Left ventricle myocardium inferior (tissue), 1 donor: Measurements from ENCODE around the gene CCDC33. TPM values are rescaled to one million over a fixed set of nuclear protein-coding genes. Genes with fewer than 3 reads are reported as not detected.
A peak's percentile ranks its signal among the peaks of the same experiment; 100 is the strongest.

Experiments used
- DNase-seq: peaks from one replicate; pipeline ENCODE4 v3.0.0-alpha.2; 2020
- H3K27ac ChIP-seq: fragments of 200-600 bp; replicated peaks from 2 replicates; pipeline ENCODE4 v1.8.0; 2021
- H3K27me3 ChIP-seq: fragments of 200-600 bp; 2 replicates; pipeline ENCODE4 v1.8.0; 2021; ENCODE audit warnings: low read depth
- H3K36me3 ChIP-seq: fragments of 200-600 bp; 2 replicates; pipeline ENCODE4 v1.8.0; 2021
- H3K4me1 ChIP-seq: fragments of 200-600 bp; 2 replicates; pipeline ENCODE4 v1.8.0; 2021
- H3K4me3 ChIP-seq: fragments of 200-600 bp; 2 replicates; pipeline ENCODE4 v1.8.0; 2021; ENCODE audit warnings: mild to moderate bottlenecking, moderate library complexity
- H3K9me3 ChIP-seq: fragments of 200-600 bp; replicated peaks from 2 replicates; pipeline ENCODE4 v1.8.0; 2021
- intact Hi-C: fragments of 100-400 bp; cut with micrococcal nuclease; formaldehyde crosslinking; loops from one replicate; pipeline ENCODE4 v1.11.0; 2022
- total RNA-seq: library from RNA; stranded (reverse); fragmentation: NEBNext Ultra II Directional; extraction: Animal tissue kit (Norgen Biotek cat#: 25700); gene quantifications from one replicate; pipeline ENCODE4 v1.2.1, GENCODE V29; 2021
- TF ChIP-seq, protein P1 (sequence below): fragments of 200-600 bp; IDR thresholded peaks from 2 replicates; pipeline ENCODE4 v1.8.0; 2021; ENCODE audit warnings: antibody characterized with exemption, mild to moderate bottlenecking, borderline replicate concordance
- donor health status: DM: no; HTN: yes; CAD: no; lungs with severe emphysema.

CCDC33 gene
- total RNA-seq, 1 donor from 2014 or later: 0.11 TPM

DNA sequence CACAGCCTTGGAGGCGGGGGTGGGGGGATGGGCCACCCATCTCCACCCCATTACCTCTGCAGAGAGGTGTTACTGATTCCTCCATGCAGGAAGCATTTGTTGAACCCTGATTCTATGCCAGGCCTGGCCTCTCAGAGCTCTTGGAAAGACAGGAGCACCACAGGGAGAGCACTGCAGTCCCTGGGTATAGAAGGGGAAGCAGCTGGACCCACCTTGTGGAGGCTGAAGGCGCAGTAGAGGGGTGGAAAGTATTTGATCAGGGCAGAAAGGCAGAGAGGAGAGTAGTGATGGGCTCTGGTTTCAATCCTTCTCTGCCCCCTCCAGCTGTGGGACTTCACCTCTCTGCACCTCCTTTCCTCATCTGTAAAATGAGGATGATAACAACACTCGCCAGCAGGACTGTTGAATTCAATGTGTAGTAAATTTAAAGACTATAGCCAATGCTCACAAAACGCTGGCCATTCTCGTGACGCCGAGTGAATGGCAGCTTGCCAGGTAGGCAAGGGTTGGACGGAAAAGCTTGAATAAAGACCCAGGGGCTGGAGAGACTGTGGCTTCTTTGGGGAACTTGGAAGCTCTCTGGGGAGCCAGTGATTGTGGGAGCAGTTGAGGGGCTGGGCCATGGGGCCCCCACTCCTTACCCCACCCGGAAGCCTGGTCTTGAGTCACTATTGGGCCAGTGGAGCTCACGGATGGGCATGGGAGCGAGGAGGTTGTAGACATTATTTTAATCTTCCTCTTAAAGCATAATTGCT is 8.0 kb upstream of the CCDC33 start:
- H3K36me3 ChIP-seq: no peaks in the 10 kb centered on the region
- H3K27ac ChIP-seq: peak overlapping the region; percentile 50
- peaks cover 17% of the 10 kb centered on the region for H3K4me1 ChIP-seq
- intact Hi-C loops: no loop called here
- peaks cover 24% of the 10 kb centered on the region for H3K27me3 ChIP-seq
- peak overlapping the region; percentile 27 for H3K4me3 ChIP-seq
- H3K9me3 ChIP-seq: no peaks in the 10 kb centered on the region
- no peak for DNase-seq
- TF ChIP-seq, protein P1, sequence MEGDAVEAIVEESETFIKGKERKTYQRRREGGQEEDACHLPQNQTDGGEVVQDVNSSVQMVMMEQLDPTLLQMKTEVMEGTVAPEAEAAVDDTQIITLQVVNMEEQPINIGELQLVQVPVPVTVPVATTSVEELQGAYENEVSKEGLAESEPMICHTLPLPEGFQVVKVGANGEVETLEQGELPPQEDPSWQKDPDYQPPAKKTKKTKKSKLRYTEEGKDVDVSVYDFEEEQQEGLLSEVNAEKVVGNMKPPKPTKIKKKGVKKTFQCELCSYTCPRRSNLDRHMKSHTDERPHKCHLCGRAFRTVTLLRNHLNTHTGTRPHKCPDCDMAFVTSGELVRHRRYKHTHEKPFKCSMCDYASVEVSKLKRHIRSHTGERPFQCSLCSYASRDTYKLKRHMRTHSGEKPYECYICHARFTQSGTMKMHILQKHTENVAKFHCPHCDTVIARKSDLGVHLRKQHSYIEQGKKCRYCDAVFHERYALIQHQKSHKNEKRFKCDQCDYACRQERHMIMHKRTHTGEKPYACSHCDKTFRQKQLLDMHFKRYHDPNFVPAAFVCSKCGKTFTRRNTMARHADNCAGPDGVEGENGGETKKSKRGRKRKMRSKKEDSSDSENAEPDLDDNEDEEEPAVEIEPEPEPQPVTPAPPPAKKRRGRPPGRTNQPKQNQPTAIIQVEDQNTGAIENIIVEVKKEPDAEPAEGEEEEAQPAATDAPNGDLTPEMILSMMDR: no peak

DNA sequence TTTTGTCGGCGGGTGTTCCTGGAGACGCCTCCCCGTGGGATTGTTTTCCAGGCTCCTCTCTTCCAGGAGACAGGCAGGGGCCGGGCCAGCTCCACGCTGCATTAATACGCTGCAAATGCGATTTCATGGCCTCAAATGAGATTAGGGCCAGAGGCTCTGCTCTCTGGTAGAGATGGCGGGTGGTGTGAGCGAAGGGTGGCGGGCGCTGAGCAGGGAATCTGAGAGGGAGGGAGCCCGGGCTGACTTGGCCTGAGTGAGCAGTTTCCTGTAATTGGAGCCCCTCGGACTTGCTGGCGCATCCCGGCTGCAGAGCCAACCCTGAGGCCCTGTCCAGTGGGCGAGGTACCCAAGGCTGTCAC is 7.4 kb upstream of the CCDC33 start:
- H3K9me3 ChIP-seq: no peaks in the 10 kb centered on the region
- TF ChIP-seq, protein P1: no peak
- H3K27me3 ChIP-seq: peaks cover 21% of the 10 kb centered on the region
- H3K36me3 ChIP-seq: no peaks in the 10 kb centered on the region
- no peak for DNase-seq
- H3K4me1 ChIP-seq: peaks cover 17% of the 10 kb centered on the region
- H3K4me3 ChIP-seq: peak overlapping the region; percentile 27
- peak overlapping the region; percentile 50 for H3K27ac ChIP-seq
- intact Hi-C loops: no loop called here

DNA sequence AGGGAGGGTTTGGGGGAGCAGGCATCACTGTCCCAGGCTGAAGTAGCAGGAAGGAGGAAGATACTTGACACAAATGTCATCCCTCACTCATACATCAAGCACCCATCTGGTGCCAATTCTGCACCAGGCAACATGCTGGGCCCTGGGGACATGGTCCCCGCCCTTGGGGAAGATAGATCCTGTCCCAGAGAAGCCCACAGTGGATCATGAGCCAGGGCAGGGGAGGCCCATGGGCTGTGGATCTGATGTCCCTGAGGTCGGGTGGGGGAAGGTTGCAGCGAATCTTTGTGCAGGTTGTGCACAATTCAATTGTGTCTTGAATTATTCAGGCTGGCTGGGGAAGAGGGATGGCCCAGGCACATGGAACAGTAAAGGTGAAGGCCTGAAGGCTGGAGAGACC is 6.4 kb upstream of the CCDC33 start:
- no peaks in the 10 kb centered on the region for H3K36me3 ChIP-seq
- DNase-seq: no peak
- intact Hi-C loops: loop anchor here (10.0 kb wide), 1 partner anchor 85 kb away; no protein-coding TSS in a partner anchor
- H3K4me3 ChIP-seq: no peak overlapping the region
- peaks cover 17% of the 10 kb centered on the region for H3K4me1 ChIP-seq
- H3K27me3 ChIP-seq: peaks cover 21% of the 10 kb centered on the region
- H3K9me3 ChIP-seq: no peaks in the 10 kb centered on the region
- no peak overlapping the region for H3K27ac ChIP-seq
- TF ChIP-seq, protein P1: no peak

DNA sequence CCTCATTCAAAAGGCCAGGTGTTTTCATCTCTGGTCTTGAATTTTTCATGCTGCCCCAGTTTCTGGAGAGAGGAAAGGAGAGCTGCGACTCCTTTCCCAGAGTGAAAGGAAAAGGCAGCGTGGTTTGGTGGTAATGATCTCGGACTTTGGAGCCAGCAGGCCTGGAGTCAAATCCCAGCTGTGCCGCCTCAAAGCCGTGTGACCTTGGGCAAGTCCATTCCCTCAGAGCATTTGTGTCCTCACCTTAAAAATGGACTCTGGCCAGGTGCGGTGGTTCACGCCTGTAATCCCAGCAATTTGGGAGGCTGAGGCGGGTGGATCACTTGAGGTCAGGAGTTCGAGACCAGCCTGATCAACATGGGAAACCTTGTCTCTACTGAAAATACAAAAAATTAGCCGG is 4.7 kb upstream of the CCDC33 start:
- H3K9me3 ChIP-seq: no peaks in the 10 kb centered on the region
- no peaks in the 10 kb centered on the region for H3K36me3 ChIP-seq
- intact Hi-C loops: loop anchor here (10.0 kb wide), 1 partner anchor 87 kb away; no protein-coding TSS in a partner anchor
- H3K4me1 ChIP-seq: peaks cover 17% of the 10 kb centered on the region
- H3K27me3 ChIP-seq: peaks cover 14% of the 10 kb centered on the region
- no peak overlapping the region for H3K4me3 ChIP-seq
- no peak for DNase-seq
- TF ChIP-seq, protein P1: no peak
- H3K27ac ChIP-seq: no peak overlapping the region

DNA sequence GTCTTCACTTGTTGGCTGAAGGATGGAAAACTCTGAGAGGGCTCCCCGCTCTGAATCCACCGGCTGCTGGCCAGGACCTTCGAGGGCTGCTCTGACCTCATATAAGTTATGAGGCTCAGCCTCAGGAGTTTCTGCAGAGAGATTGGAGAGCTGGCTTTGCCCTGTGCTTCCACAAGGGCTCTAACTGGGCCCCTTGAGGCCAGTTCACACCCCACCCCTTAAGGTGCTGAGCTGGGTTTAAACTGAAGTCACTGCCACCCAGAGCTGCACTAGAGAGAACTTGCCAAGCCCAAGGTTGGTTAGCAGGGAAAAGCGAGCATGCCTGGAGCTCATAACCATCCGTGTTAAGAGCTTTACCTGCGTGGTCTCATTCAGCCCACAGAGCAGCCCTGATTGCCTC is 2.8 kb upstream of the CCDC33 start:
- Histone ChIP-seq H3K36me3 (no peaks in the 10 kb centered on the region), H3K9me3 (no peaks in the 10 kb centered on the region), H3K4me3 (no peak overlapping the region), H3K27me3 (peaks cover 14% of the 10 kb centered on the region), H3K4me1 (peaks cover 10% of the 10 kb centered on the region), H3K27ac (no peak overlapping the region)
- TF ChIP-seq, protein P1: no peak
- DNase-seq: no peak
- intact Hi-C loops: loop anchor here (10.0 kb wide), 1 partner anchor 89 kb away; no protein-coding TSS in a partner anchor
